ENCODE data around the gene PRSS50. TPM values are rescaled to one million over a fixed set of nuclear protein-coding genes. Genes with fewer than 3 reads are reported as not detected.

PRSS50 gene
- total and polyA plus RNA-seq, 2 donors (not counting 3 experiments of a cell fraction or from before 2014, with no cell fraction given): not detected

DNA sequence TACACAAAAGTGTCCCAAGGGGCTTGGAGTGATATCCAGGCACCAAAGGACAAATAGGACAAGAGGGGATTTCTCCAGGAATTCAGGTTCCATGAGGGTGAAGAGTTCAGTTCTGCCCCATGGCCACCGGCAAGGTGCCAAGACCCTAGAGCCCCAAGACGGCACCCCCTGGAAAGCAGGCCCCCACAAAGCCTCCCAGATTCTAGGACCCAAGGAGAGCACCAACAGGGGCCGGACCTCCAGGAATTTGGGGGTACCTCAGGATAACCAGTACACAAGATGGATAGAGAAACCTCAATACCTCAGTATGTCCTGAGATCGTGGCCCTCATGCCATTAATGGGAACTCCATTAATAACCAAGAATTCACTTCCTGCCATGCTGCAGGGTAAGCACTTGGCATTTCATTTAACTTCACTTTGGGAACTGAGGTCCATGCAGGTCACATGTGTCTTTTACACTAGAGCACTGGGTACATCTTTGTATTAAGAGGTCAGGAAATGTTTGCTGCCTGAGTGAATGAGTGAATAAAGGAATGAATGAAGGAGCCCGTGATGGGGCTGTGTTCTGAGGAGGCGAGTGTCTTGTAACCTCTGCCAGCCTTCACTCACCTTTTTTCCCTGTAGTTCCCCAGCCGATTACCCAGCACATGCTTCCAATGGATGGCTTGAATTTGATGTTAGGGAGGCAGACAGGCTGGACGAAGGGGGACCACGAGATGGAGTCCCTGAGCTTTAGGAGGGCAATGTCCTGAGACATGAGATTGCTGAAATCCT, 15.5 kb upstream of the PRSS50 start:
- FAIRE-seq: no peak
- no TSS peak for BruUV-seq (replicated peaks)
- ChIA-PET CTCF (interaction anchor here (0.9 to 1.4 kb wide), 3 partner anchors 161 to 176 kb away, joined by 3 to 4 read pairs (median 4); no protein-coding TSS in a partner anchor), POLR2A (no interaction called here)
- Histone ChIP-seq H3K79me2 (ENCODE audit: control insufficient read depth, insufficient read depth, low read length) (no peaks in the 10 kb centered on the region), H3K4me3 (replicated peaks in 1 of 3; ENCODE audit: insufficient read depth in 1 of 3, low read depth in 1 of 3, low read length in 3 of 3) (no peak overlapping the region), H3K4me2 (ENCODE audit: insufficient read depth, low read length) (no peak overlapping the region), H3K36me3 (ENCODE audit: control insufficient read depth in 2 of 2, extremely low read depth in 1 of 2, insufficient read depth in 2 of 2, low read length in 2 of 2) (no peaks in the 10 kb centered on the region), H4K20me1 (replicated peaks; ENCODE audit: control insufficient read depth, extremely low read depth, insufficient read depth, low read length) (no peaks in the 10 kb centered on the region), H2AFZ (ENCODE audit: low read depth, low read length) (no peak overlapping the region), H3K4me1 (ENCODE audit: control insufficient read depth, extremely low read depth, insufficient read depth, low read length) (no peaks in the 10 kb centered on the region), H3K9me1 (replicated peaks; ENCODE audit: control insufficient read depth, extremely low read depth, insufficient read depth, low read length) (no peaks in the 10 kb centered on the region), H3K27ac (ENCODE audit: insufficient read depth, low read depth, low read length) (no peak overlapping the region), H3K27me3 (ENCODE audit: control insufficient read depth in 2 of 2, insufficient read depth in 2 of 2, low read length in 2 of 2) (peaks cover 5 to 11% of the 10 kb centered on the region in 2 experiments), H3K9ac (replicated peaks; ENCODE audit: extremely low read depth, insufficient read depth, low read length) (no peak overlapping the region), H3K9me3 (replicated peaks; ENCODE audit: control insufficient read depth, insufficient read depth, low read length) (no peaks in the 10 kb centered on the region)
- no peak for DNase-seq (ENCODE audit: low read depth, low spot score)
- dilution Hi-C loops (cut with MboI; ENCODE audit: extremely low pct_ligation_motif_present, low sequenced_read_pairs) (no loop called here), intact Hi-C loops (cut with micrococcal nuclease) (no loop called here)
- TF ChIP-seq JUN (IDR thresholded peaks at IDR 0.05; ENCODE audit: borderline replicate concordance, insufficient read depth, insufficient read length, low read depth): no peak
- TF ChIP-seq FOS (IDR thresholded peaks at IDR 0.05; ENCODE audit: borderline replicate concordance, insufficient read depth, low read length): no peak
- no peak for TF ChIP-seq POLR2A (IDR thresholded peaks at IDR 0.05; ENCODE audit: low read depth, low read length)
- TF ChIP-seq, protein P1, sequence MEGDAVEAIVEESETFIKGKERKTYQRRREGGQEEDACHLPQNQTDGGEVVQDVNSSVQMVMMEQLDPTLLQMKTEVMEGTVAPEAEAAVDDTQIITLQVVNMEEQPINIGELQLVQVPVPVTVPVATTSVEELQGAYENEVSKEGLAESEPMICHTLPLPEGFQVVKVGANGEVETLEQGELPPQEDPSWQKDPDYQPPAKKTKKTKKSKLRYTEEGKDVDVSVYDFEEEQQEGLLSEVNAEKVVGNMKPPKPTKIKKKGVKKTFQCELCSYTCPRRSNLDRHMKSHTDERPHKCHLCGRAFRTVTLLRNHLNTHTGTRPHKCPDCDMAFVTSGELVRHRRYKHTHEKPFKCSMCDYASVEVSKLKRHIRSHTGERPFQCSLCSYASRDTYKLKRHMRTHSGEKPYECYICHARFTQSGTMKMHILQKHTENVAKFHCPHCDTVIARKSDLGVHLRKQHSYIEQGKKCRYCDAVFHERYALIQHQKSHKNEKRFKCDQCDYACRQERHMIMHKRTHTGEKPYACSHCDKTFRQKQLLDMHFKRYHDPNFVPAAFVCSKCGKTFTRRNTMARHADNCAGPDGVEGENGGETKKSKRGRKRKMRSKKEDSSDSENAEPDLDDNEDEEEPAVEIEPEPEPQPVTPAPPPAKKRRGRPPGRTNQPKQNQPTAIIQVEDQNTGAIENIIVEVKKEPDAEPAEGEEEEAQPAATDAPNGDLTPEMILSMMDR (IDR thresholded peaks at IDR 0.05; ENCODE audit: extremely low read depth in 1 of 2, insufficient read depth in 1 of 2, low read depth in 1 of 2, low read length in 2 of 2): no peak
- TF ChIP-seq POLR2AphosphoS5 (IDR thresholded peaks at IDR 0.05; ENCODE audit: insufficient read depth, low read depth, low read length): no peak
- no peak for TF ChIP-seq GATA2 (IDR thresholded peaks at IDR 0.05; ENCODE audit: insufficient read depth, insufficient read length, low read depth, low read length)
- no peak for TF ChIP-seq MYC (IDR thresholded peaks at IDR 0.05; ENCODE audit: low read depth, low read length)

Measured in endothelial cell of umbilical vein (primary cell).